Hippocampal formation (tissue), 2 donors: ENCODE measurements around the gene C1orf174.

Source experiments
- DNase-seq, 2 donors: peaks; one replicate each; lab custom pipeline; 2025; lab: John Stamatoyannopoulos, UW

The C1orf174 gene

GRCh38 chr1:3871451-3871805 lies 28.6 kb downstream of the C1orf174 start:
- DNase-seq: no peak

- no peak for DNase-seq
Observed at GRCh38 chr1:3869751-3870301, 30.2 kb downstream of the C1orf174 start.

- no peak for DNase-seq
Observed at GRCh38 chr1:3868464-3869006, 31.5 kb downstream of the C1orf174 start.

GRCh38 chr1:3865606-3866160 lies 34.4 kb downstream of the C1orf174 start:
- no peak for DNase-seq

- no peak for DNase-seq
Observed at GRCh38 chr1:3864884-3865283, 35.2 kb downstream of the C1orf174 start.

- DNase-seq: peak; percentile 15 to 46
Observed at GRCh38 chr1:3863231-3863935, 36.7 kb downstream of the C1orf174 start.

- DNase-seq: peak; percentile 18 to 56
Observed at GRCh38 chr1:3858231-3858981, 41.7 kb downstream of the C1orf174 start.

GRCh38 chr1:3857791-3858129 lies 42.3 kb downstream of the C1orf174 start:
- DNase-seq: no peak

GRCh38 chr1:3856923-3857790 lies 42.9 kb downstream of the C1orf174 start, which contains the start of the genes CEP104 and DFFB:
Gene CEP104, minus strand, starts transcription at chr1:3857211. Its CDS starts 4,804 bp downstream, at chr1:3852407.
Gene DFFB, plus strand, starts transcription at chr1:3857476. Its CDS starts 128 bp downstream, at chr1:3857604.
- peak; percentile 84 to 94 for DNase-seq

GRCh38 chr1:3852711-3853485 lies 47.2 kb downstream of the C1orf174 start:
- DNase-seq: no peak

- no peak for DNase-seq
Observed at GRCh38 chr1:3852091-3852490, 48.0 kb downstream of the C1orf174 start.

GRCh38 chr1:3851292-3851691 lies 48.8 kb downstream of the C1orf174 start:
- no peak for DNase-seq

- DNase-seq: no peak
Observed at GRCh38 chr1:3850857-3851256, 49.2 kb downstream of the C1orf174 start.

GRCh38 chr1:3847081-3847480 lies 53.0 kb downstream of the C1orf174 start:
- DNase-seq: no peak

GRCh38 chr1:3846541-3846940 lies 53.5 kb downstream of the C1orf174 start:
- no peak for DNase-seq

GRCh38 chr1:3842912-3843311 lies 57.2 kb downstream of the C1orf174 start:
- DNase-seq: no peak

- DNase-seq: no peak
Observed at GRCh38 chr1:3841491-3841890, 58.6 kb downstream of the C1orf174 start.
